Liver (tissue), 9 donors: ENCODE measurements around the gene SLX4IP. TPM values are rescaled to one million over a fixed set of nuclear protein-coding genes. Genes with fewer than 3 reads are reported as not detected.

Experiments
- DNase-seq: peaks from one replicate; pipeline ENCODE4 v3.0.0-alpha.2; 2017; ENCODE audit warnings: low spot score
- H3K27ac ChIP-seq, 2 donors: one replicate each; pipeline ENCODE4 v1.7.0; 2013; ENCODE audit warnings: inconsistent platforms in 2 of 2, low read length in 2 of 2, control low read depth in 1 of 2, low read depth in 1 of 2, mild to moderate bottlenecking in 1 of 2
- H3K27me3 ChIP-seq, 4 donors: one replicate each; pipeline versions ENCODE4 v1.6.1 to v1.7.0; 2013; ENCODE audit warnings: low read length in 3 of 4, inconsistent platforms in 1 of 4, mild to moderate bottlenecking in 1 of 4, moderate library complexity in 1 of 4; ENCODE audit not compliant: control insufficient read depth in 4 of 4, insufficient read depth in 4 of 4
- H3K36me3 ChIP-seq, 4 donors: one replicate each; pipeline versions ENCODE4 v1.6.1 to v1.7.0; 2013; ENCODE audit warnings: low read length in 3 of 4, mild to moderate bottlenecking in 3 of 4, low read depth in 1 of 4, moderate library complexity in 1 of 4; ENCODE audit not compliant: control insufficient read depth in 4 of 4, insufficient read depth in 3 of 4
- H3K4me1 ChIP-seq, 4 donors: one replicate each; pipeline versions ENCODE4 v1.6.1 to v1.7.0; 2013; ENCODE audit warnings: low read length in 3 of 4, mild to moderate bottlenecking in 3 of 4, moderate library complexity in 1 of 4; ENCODE audit not compliant: control insufficient read depth in 4 of 4, insufficient read depth in 4 of 4
- H3K4me3 ChIP-seq, 3 donors: one replicate each; pipeline versions ENCODE4 v1.6.1 to v1.7.0; 2013; ENCODE audit warnings: low read length in 3 of 3, control low read depth in 1 of 3, low read depth in 1 of 3, mild to moderate bottlenecking in 1 of 3
- H3K9ac ChIP-seq, 2 donors: one replicate each; pipeline ENCODE4 v1.7.0; 2013; ENCODE audit warnings: low read length in 2 of 2, mild to moderate bottlenecking in 2 of 2, moderate library complexity in 2 of 2, control low read depth in 1 of 2, low read depth in 1 of 2
- H3K9me3 ChIP-seq, 4 donors: one replicate each; pipeline versions ENCODE4 v1.6.1 to v1.7.0; 2013; ENCODE audit warnings: low read length in 3 of 4; ENCODE audit not compliant: control insufficient read depth in 4 of 4
- FOXA1 ChIP-seq: IDR thresholded peaks from 2 replicates; pipeline ENCODE4 v1.6.1; 2016; ENCODE audit warnings: antibody characterized with exemption
- FOXA2 ChIP-seq: IDR thresholded peaks from 2 replicates; pipeline ENCODE4 v1.6.1; 2016; ENCODE audit warnings: antibody characterized with exemption
- GABPA ChIP-seq, 2 donors: IDR thresholded peaks in 1 of 2; conservative IDR thresholded peaks in 1 of 2; 2 replicates each; pipeline ENCODE4 v1.6.1; 2016; ENCODE audit warnings: antibody characterized with exemption in 2 of 2, mild to moderate bottlenecking in 1 of 2, moderate library complexity in 1 of 2
- HNF4A ChIP-seq, 2 donors: conservative IDR thresholded peaks; 2 replicates each; pipeline ENCODE4 v1.6.1; 2016; ENCODE audit warnings: antibody characterized with exemption in 2 of 2, mild to moderate bottlenecking in 2 of 2
- HNF4G ChIP-seq: IDR thresholded peaks from 2 replicates; pipeline ENCODE4 v1.6.1; 2016; ENCODE audit warnings: antibody characterized with exemption
- JUND ChIP-seq, 2 donors: IDR thresholded peaks; 2 replicates each; pipeline ENCODE4 v1.6.1; 2016; ENCODE audit warnings: antibody characterized with exemption in 2 of 2
- NR2F2 ChIP-seq: IDR thresholded peaks from 2 replicates; pipeline ENCODE4 v1.6.1; 2016; ENCODE audit warnings: antibody characterized with exemption
- RAD21 ChIP-seq, 2 donors: IDR thresholded peaks; 2 replicates each; pipeline ENCODE4 v1.6.1; 2016; ENCODE audit warnings: antibody characterized with exemption in 2 of 2, mild to moderate bottlenecking in 2 of 2
- REST ChIP-seq: IDR thresholded peaks from 2 replicates; pipeline ENCODE4 v1.6.1; 2016; ENCODE audit warnings: antibody characterized with exemption, mild to moderate bottlenecking
- RXRA ChIP-seq, 2 donors: IDR thresholded peaks; 2 replicates each; pipeline ENCODE4 v1.6.1; 2017 to 2018; ENCODE audit warnings: antibody characterized with exemption in 2 of 2, mild to moderate bottlenecking in 1 of 2
- SP1 ChIP-seq: IDR thresholded peaks from 2 replicates; pipeline ENCODE4 v1.6.1; 2018; ENCODE audit warnings: antibody characterized with exemption, mild to moderate bottlenecking
- TAF1 ChIP-seq: conservative IDR thresholded peaks from 2 replicates; pipeline ENCODE4 v1.6.1; 2016; ENCODE audit warnings: antibody characterized with exemption, mild to moderate bottlenecking
- ZBTB33 ChIP-seq: IDR thresholded peaks from 2 replicates; pipeline ENCODE4 v1.6.1; 2016; ENCODE audit warnings: antibody characterized with exemption
- WGBS: extraction: QIAGEN DNeasy Blood & Tissue Kit; methylation state at CpG from one replicate; pipeline ENCODE4 v1.1.7; 2013; 5-methylcytosine and 5-hydroxymethylcytosine counted together
- polyA plus RNA-seq, 2 donors: library from polyadenylated mRNA; stranded (reverse) in 1 of 2; unstranded in 1 of 2; fragments of 200-250 nt in 1 of 2; fragments of >200 nt in 1 of 2; fragmentation: Nextera tagmentation in 1 of 2; extraction: Ambion mirVana in 1 of 2; gene quantifications; one replicate each; pipeline versions ENCODE4 v1.2.1 to v1.2.3, GENCODE V29; 2013 to 2015
- total RNA-seq, 2 donors: library from RNA; depleted of rRNA; stranded (reverse); fragments of >200 nt; gene quantifications; one replicate each; pipeline ENCODE4 v1.2.3, GENCODE V29; 2014
- TF ChIP-seq, protein P1 (sequence below): IDR thresholded peaks from 2 replicates; pipeline ENCODE4 v1.6.1; 2016; ENCODE audit warnings: antibody characterized with exemption
- donor health status: healthy.
- donor health status: healthy.
- donor health status: healthy.
- donor health status: healthy.
- donor health status: healthy.

The SLX4IP gene
- total and polyA plus RNA-seq, 4 donors = 1.1 to 3.4 (median 2.7) TPM

GRCh38 chr20:10654630-10655029 lies 219.5 kb downstream of the SLX4IP start:
- no peak for DNase-seq
- H3K27me3 ChIP-seq = no peaks in the 10 kb centered on the region
- peaks cover 0 to 2% (median 0%) of the 10 kb centered on the region in 4 donors for H3K4me1 ChIP-seq
- H3K9ac ChIP-seq = no peak overlapping the region
- TF ChIP-seq REST = no peak
- TF ChIP-seq, protein P1, sequence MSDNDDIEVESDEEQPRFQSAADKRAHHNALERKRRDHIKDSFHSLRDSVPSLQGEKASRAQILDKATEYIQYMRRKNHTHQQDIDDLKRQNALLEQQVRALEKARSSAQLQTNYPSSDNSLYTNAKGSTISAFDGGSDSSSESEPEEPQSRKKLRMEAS = no peak
- no peak for TF ChIP-seq HNF4A (conservative IDR thresholded peaks at IDR 0.05)
- no peak for TF ChIP-seq HNF4G
- TF ChIP-seq RAD21 (IDR thresholded peaks at IDR 0.05) = no peak
- no peak for TF ChIP-seq RXRA (IDR thresholded peaks at IDR 0.05)
- TF ChIP-seq JUND (IDR thresholded peaks at IDR 0.05) = no peak
- no peak for TF ChIP-seq TAF1
- no peak for TF ChIP-seq SP1
- TF ChIP-seq ZBTB33 = no peak
- TF ChIP-seq FOXA1 = no peak
- peaks cover 0 to 11% (median 5%) of the 10 kb centered on the region in 4 donors for H3K36me3 ChIP-seq
- H3K4me3 ChIP-seq = no peak overlapping the region
- H3K9me3 ChIP-seq = no peaks in the 10 kb centered on the region
- 70% methylated on average over 7 of the region's 7 CpGs for WGBS
- H3K27ac ChIP-seq = no peak overlapping the region

DNA sequence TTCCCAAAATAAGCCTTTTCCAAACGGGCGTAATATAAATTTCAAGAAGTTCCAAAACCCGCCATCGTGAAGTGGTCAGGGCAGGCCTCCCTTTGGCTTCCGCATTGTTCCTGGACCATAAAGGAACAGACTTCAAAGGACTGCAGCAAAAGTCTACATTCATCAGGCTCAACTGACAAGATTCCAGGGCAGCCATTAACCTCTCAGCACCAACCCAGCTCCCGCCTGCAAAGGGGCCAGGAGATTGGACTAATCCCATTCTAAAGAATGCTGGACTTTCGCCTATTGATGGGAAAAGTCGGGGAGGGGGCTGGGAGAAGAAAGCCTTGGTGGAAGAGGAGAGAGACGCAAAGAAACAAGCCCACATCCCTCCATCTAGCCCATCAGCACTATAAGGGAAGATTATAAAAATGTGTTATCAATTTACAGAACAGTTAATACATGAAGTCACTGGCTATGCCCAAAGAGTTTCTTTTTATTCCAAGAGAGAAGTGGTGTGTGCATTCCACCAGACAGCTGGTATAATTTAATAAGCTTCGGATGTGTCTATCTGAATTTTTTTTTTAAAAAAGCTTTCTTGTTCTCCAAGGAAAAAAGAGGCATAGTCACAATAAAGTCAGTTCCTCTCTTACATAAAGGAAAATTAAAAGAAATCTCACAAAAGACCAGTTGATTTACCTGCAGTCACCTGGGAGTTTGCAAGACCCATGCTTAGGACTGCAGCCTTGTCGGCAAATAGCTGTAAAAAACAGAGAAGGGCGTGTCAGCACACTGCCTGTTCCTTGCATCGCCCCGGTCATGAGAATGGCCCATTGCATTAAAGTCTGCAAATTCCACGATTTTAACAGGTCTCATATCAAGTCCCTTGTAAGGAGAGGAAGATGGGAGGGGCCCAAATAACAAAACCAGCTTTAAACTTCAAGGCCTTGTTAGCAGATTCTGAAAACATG lies 220.9 kb downstream of the SLX4IP start:
- H3K4me1 ChIP-seq = peaks cover 0 to 2% (median 0%) of the 10 kb centered on the region in 4 donors
- H3K9me3 ChIP-seq = no peaks in the 10 kb centered on the region
- DNase-seq = no peak
- H3K4me3 ChIP-seq = no peak overlapping the region
- no peaks in the 10 kb centered on the region for H3K27me3 ChIP-seq
- H3K36me3 ChIP-seq = peaks cover 0 to 7% (median 4%) of the 10 kb centered on the region in 4 donors
- no peak for TF ChIP-seq FOXA2
- TF ChIP-seq RXRA (IDR thresholded peaks at IDR 0.05) = no peak
- TF ChIP-seq ZBTB33 = no peak
- TF ChIP-seq, protein P1 = no peak
- no peak for TF ChIP-seq HNF4A (conservative IDR thresholded peaks at IDR 0.05)
- no peak for TF ChIP-seq JUND (IDR thresholded peaks at IDR 0.05)
- TF ChIP-seq NR2F2 = no peak
- no peak for TF ChIP-seq GABPA (IDR thresholded peaks at IDR 0.05 in 1 of 2, conservative IDR thresholded peaks at IDR 0.05 in 1 of 2)
- WGBS = 85% methylated on average over 15 of the region's 15 CpGs
- no peak overlapping the region for H3K27ac ChIP-seq
- H3K9ac ChIP-seq = no peak overlapping the region
